SJCRH30 (cell line): ENCODE data around the gene KPNA4. TPM values are rescaled to one million over a fixed set of nuclear protein-coding genes. Genes with fewer than 3 reads are reported as not detected.
A peak's percentile ranks its signal among the peaks of the same experiment; 100 is the strongest.

Experiments
- DNase-seq, 2 experiments: peaks; one replicate each; pipeline ENCODE4 v3.0.0-alpha.2; 2015 to 2020
- H3K27ac ChIP-seq: fragments of 250-450 bp; sonication (Bioruptor Pico); 2 replicates; pipeline ENCODE4 v1.5.1; 2020; ENCODE audit warnings: mild to moderate bottlenecking, moderate library complexity
- H3K27me3 ChIP-seq: fragments of 250-450 bp; sonication (Bioruptor Pico); 2 replicates; pipeline ENCODE4 v1.5.1; 2020; ENCODE audit warnings: mild to moderate bottlenecking, moderate library complexity
- H3K36me3 ChIP-seq: fragments of 250-450 bp; sonication (Bioruptor Pico); 2 replicates; pipeline ENCODE4 v1.5.1; 2020; ENCODE audit warnings: mild to moderate bottlenecking, moderate library complexity
- H3K4me1 ChIP-seq: fragments of 250-450 bp; sonication (Bioruptor Pico); 2 replicates; pipeline ENCODE4 v1.5.1; 2020; ENCODE audit warnings: mild to moderate bottlenecking, moderate library complexity
- H3K4me3 ChIP-seq: fragments of 250-450 bp; sonication (Bioruptor Pico); 2 replicates; pipeline ENCODE4 v1.5.1; 2020; ENCODE audit warnings: mild to moderate bottlenecking, moderate library complexity
- H3K9me3 ChIP-seq: fragments of 250-450 bp; sonication (Bioruptor Pico); replicated peaks from 2 replicates; pipeline ENCODE4 v1.5.1; 2020; ENCODE audit warnings: mild to moderate bottlenecking, moderate library complexity
- total RNA-seq: library from RNA; depleted of rRNA; stranded (reverse); fragments of >200 nt; shearing (Covaris generic); gene quantifications from 2 replicates; pipeline ENCODE4 v1.2.3, GENCODE V29; 2014

KPNA4 gene
- total RNA-seq, 1 experiment from 2014 or later, result 35.3 TPM

DNA sequence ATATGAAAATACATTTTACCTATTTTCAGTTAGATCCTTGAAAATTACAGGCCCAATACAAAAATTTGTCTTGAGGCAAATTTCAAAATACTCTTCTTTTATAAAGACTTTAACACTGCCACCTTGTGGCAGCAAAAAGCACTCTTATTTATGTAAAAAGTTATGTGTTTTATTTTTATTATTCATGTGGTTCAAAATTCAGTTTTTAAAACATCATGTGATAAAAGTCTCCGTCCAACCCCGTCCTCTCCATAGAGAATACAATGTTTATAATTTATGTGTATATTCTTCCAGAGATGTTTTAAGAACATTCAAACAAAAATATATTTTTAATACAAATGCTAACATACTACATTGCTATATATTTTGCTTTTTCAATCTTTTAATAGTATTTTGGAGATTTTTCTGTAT, 78.9 kb downstream of the KPNA4 start:
- Histone ChIP-seq H3K4me1 (no peaks in the 10 kb centered on the region), H3K36me3 (no peaks in the 10 kb centered on the region), H3K27ac (no peak overlapping the region), H3K27me3 (no peaks in the 10 kb centered on the region), H3K9me3 (no peaks in the 10 kb centered on the region), H3K4me3 (no peak overlapping the region)
- peak; percentile 4 to 43 for DNase-seq

DNA sequence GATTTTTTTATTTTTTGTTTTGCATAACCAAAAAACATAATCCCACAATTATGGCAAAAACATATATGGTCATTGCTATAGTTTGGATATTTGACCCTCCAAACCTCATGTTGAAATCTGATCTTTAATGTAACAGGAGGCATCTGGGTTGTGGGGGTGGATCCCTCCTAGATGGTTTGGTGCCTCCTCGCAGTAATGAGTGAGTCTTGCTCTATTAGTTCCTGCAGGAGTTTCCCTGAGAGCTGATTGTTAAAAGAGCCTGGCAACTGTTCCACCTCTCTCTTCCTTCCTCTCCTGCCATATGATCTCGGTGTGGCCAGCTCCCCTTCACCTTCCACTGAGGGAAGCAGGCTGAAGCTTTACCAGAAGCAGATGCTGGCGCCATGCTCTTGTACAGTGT, 82.6 kb downstream of the KPNA4 start:
- Histone ChIP-seq H3K9me3 (no peaks in the 10 kb centered on the region), H3K4me3 (no peak overlapping the region), H3K4me1 (no peaks in the 10 kb centered on the region), H3K36me3 (no peaks in the 10 kb centered on the region), H3K27me3 (no peaks in the 10 kb centered on the region), H3K27ac (no peak overlapping the region)
- DNase-seq, result peak in 1 of 2 experiments; percentile 14

GRCh38 chr3:160481856-160482255, 83.5 kb downstream of the KPNA4 start:
- Histone ChIP-seq H3K9me3 (no peaks in the 10 kb centered on the region), H3K36me3 (no peaks in the 10 kb centered on the region), H3K4me3 (no peak overlapping the region), H3K27me3 (no peaks in the 10 kb centered on the region), H3K4me1 (no peaks in the 10 kb centered on the region), H3K27ac (no peak overlapping the region)
- DNase-seq, result no peak

DNA sequence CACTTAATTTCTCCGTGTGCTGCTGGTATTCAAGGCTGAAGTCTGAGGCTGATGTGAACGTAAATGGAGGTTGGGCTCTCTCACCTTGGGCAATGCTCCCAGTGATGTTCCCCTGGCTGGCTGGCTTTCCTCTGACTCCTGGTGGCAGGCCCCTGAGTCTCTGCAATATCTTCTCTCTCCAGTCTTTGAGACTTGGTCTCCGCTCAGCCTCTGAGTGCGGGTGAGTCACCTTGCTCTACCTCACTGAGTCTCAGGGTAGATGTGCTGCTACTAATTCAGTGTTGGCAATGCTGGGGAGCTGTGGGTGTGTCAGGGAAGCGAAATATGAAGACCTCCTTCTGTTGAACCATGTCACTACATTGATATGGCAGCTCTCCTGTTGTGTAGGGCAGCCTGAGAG, 84.4 kb downstream of the KPNA4 start:
- Histone ChIP-seq H3K27me3 (no peaks in the 10 kb centered on the region), H3K27ac (no peak overlapping the region), H3K36me3 (no peaks in the 10 kb centered on the region), H3K4me3 (no peak overlapping the region), H3K4me1 (no peaks in the 10 kb centered on the region), H3K9me3 (no peaks in the 10 kb centered on the region)
- no peak for DNase-seq

GRCh38 chr3:160479376-160479775, 86.0 kb downstream of the KPNA4 start:
- no peaks in the 10 kb centered on the region for H3K9me3 ChIP-seq
- no peak overlapping the region for H3K4me3 ChIP-seq
- H3K36me3 ChIP-seq, result no peaks in the 10 kb centered on the region
- no peak for DNase-seq
- H3K27ac ChIP-seq, result no peak overlapping the region
- no peaks in the 10 kb centered on the region for H3K4me1 ChIP-seq
- H3K27me3 ChIP-seq, result no peaks in the 10 kb centered on the region

- no peak for DNase-seq
- H3K4me1 ChIP-seq, result no peaks in the 10 kb centered on the region
- H3K4me3 ChIP-seq, result no peak overlapping the region
- H3K36me3 ChIP-seq, result no peaks in the 10 kb centered on the region
- no peak overlapping the region for H3K27ac ChIP-seq
- H3K9me3 ChIP-seq, result no peaks in the 10 kb centered on the region
- H3K27me3 ChIP-seq, result no peaks in the 10 kb centered on the region
These were observed 87.0 kb downstream of the KPNA4 start for GRCh38 chr3:160478338-160478737.

DNA sequence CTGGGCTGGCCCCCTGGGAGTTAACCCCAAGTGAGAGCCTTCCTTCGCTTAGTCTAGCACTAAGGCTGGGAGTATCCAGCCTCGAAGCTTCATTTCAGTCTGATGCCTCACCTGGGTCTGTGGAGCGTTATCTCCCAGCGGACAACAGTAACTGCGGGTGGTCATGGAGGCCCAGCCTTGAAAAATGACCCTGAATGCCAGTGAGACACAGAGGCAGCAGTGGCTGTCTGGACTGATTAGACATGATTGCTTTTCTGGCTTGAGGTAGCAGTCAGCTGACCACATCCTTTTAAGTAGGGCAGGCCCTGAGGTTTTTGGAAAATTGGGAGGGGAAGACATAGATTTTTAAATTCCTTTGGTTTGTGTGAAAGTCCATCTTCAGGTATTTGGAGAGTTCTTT, 87.6 kb downstream of the KPNA4 start:
- no peaks in the 10 kb centered on the region for H3K4me1 ChIP-seq
- no peak overlapping the region for H3K4me3 ChIP-seq
- H3K9me3 ChIP-seq, result no peaks in the 10 kb centered on the region
- H3K27me3 ChIP-seq, result no peaks in the 10 kb centered on the region
- no peaks in the 10 kb centered on the region for H3K36me3 ChIP-seq
- H3K27ac ChIP-seq, result no peak overlapping the region
- no peak for DNase-seq

DNA sequence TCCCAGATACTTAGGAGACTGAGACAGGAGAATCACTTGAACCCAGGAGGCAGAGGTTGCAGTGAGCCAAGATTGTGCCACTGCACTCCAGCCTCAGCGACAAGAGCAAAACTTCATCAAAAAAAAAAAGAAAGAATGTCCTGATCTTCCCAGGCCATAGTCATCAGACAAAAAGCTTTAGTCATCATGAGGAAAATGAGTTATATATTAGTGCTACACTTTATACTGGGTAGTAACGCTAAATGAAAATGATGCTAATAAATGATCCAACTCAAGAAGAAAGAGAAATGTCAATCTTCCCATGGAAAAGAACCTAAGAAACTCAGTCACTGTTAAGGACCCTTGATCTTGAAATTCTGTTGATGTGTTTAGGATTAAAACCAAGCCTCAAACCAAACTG, 89.5 kb downstream of the KPNA4 start:
- no peak for DNase-seq
- Histone ChIP-seq H3K27me3 (no peaks in the 10 kb centered on the region), H3K27ac (no peak overlapping the region), H3K4me3 (no peak overlapping the region), H3K9me3 (no peaks in the 10 kb centered on the region), H3K4me1 (no peaks in the 10 kb centered on the region), H3K36me3 (no peaks in the 10 kb centered on the region)

DNA sequence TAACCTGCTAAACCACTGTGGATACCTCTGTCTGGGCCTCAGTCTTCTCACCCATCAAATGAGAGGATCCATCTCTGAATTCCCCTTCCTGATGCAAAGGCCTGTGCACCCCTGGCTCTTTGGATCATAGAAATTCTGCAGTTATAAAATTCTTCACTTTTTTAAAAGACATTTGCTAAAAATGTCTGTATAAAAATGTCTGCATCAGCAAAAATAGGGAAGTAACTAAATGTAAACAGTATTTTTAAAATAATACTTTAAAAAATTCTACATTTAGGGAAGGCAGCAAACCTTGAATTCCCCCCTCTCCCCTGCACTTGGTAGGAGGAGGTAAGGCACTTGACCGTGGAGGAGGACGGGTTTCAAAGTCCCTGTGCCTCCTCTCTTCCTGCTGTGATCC, 90.2 kb downstream of the KPNA4 start:
- H3K36me3 ChIP-seq, result no peaks in the 10 kb centered on the region
- H3K9me3 ChIP-seq, result no peaks in the 10 kb centered on the region
- H3K4me3 ChIP-seq, result no peak overlapping the region
- no peaks in the 10 kb centered on the region for H3K27me3 ChIP-seq
- H3K27ac ChIP-seq, result no peak overlapping the region
- DNase-seq, result no peak
- H3K4me1 ChIP-seq, result no peaks in the 10 kb centered on the region

DNA sequence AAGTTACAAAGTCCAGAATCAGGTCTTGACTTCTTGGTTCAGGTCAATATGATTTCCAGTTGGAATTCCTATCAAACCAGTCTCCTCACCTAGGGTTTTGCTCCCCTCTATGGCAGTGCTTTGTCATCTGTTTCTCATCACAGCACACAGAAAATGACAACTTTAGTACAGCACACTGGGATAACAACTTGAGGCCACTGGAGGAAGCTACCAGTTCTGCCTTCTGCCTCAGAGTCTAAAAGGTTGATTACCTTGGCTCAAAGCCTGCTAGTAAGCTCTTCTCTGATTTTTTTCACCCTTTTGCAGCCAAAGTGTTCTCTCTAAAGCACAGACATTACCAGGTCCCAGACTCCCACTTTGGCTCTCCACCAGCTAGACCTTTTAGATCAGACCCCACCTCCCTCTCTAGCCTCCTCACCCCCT, 90.9 kb downstream of the KPNA4 start:
- Histone ChIP-seq H3K36me3 (no peaks in the 10 kb centered on the region), H3K9me3 (no peaks in the 10 kb centered on the region), H3K27me3 (no peaks in the 10 kb centered on the region), H3K4me3 (no peak overlapping the region), H3K27ac (no peak overlapping the region), H3K4me1 (no peaks in the 10 kb centered on the region)
- no peak for DNase-seq

- no peak for DNase-seq
- Histone ChIP-seq H3K4me3 (no peak overlapping the region), H3K27me3 (no peaks in the 10 kb centered on the region), H3K9me3 (no peaks in the 10 kb centered on the region), H3K4me1 (no peaks in the 10 kb centered on the region), H3K27ac (no peak overlapping the region), H3K36me3 (no peaks in the 10 kb centered on the region)
These were observed 91.4 kb downstream of the KPNA4 start for GRCh38 chr3:160473978-160474377.

DNA sequence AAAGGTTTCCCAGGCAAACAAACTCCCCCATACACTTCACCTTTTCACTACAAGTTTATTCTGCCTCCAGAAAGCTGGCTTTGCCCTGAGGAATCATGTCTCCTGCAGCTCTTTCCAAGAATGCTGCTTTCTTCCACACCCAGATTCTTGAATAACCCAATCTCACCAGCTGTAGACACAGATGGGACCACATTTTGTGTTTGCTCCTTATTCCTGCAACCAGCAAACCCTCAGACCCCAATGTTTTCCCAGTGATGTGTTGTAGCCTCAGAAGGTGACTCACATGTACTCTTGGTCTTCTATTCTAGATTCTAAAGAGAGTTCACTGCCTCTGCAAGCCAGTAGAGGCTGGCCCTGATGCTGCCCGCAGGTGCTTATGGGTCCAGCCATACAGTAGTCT, 92.2 kb downstream of the KPNA4 start:
- Histone ChIP-seq H3K4me3 (no peak overlapping the region), H3K4me1 (no peaks in the 10 kb centered on the region), H3K9me3 (no peaks in the 10 kb centered on the region), H3K27ac (no peak overlapping the region), H3K36me3 (no peaks in the 10 kb centered on the region), H3K27me3 (no peaks in the 10 kb centered on the region)
- DNase-seq, result no peak

DNA sequence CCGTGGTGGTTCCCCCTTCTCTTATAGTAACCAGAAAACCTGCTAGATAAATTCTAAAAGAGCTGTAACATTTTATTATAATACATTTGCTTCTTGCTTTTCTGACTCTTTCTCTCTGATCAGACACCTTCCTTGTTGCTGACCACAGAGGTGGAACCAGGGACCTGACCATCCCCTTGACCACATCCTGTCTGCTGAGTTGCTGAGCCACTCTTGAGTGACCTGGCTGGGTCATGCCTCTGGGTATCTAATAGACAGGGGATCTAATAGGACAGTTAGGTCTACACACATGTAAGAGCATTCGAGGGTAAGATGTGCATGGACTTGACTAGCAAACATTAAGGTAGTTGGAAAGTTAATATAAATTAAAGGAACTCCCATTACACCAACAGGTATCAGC, 93.0 kb downstream of the KPNA4 start:
- Histone ChIP-seq H3K4me1 (no peaks in the 10 kb centered on the region), H3K36me3 (no peaks in the 10 kb centered on the region), H3K27me3 (no peaks in the 10 kb centered on the region), H3K9me3 (no peaks in the 10 kb centered on the region), H3K4me3 (no peak overlapping the region), H3K27ac (no peak overlapping the region)
- DNase-seq, result no peak

- Histone ChIP-seq H3K27me3 (no peaks in the 10 kb centered on the region), H3K4me3 (no peak overlapping the region), H3K9me3 (no peaks in the 10 kb centered on the region), H3K27ac (no peak overlapping the region), H3K4me1 (no peaks in the 10 kb centered on the region), H3K36me3 (no peaks in the 10 kb centered on the region)
- no peak for DNase-seq
These were observed 93.5 kb downstream of the KPNA4 start for GRCh38 chr3:160471892-160472291.

DNA sequence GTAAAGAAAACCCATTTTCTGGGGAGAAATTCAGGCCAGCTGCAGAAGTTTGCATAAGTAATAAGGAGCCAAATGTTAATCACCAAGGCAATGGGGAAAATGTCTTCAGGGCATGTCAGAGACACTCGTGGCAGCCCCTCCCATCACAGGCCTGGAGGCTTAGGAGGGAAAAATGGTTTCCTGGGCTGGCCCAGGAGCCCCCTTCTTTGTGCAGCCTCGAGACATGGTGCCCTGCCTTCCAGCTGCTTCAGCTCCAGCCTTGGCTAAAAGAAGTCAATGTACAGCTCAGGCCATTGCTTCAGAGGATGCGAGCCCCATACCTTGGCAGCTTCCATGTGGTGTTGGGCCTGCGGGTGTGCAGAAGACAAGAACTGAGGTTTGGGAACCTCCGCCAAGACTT, 95.2 kb downstream of the KPNA4 start:
- H3K4me3 ChIP-seq, result no peak overlapping the region
- H3K27me3 ChIP-seq, result no peaks in the 10 kb centered on the region
- no peaks in the 10 kb centered on the region for H3K4me1 ChIP-seq
- H3K36me3 ChIP-seq, result no peaks in the 10 kb centered on the region
- DNase-seq, result no peak
- H3K27ac ChIP-seq, result no peak overlapping the region
- H3K9me3 ChIP-seq, result no peaks in the 10 kb centered on the region

DNA sequence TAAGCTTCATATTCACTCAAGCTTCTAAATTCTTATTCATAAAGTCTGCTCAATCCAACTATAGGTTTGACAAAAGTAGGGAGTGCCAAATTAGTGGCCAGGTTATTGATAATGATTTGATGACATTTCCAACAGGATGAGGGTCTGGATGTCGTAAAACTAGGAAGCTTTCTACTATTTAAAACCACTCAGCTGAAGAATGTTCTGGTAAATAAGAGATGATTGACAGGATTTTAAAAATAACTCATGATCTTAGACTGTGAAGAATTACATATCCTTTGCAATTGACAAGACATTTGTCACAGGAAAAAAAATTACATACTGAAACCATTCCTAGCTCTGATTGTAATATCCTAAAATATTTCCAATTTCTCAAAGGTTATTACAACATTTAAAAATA, 100.4 kb downstream of the KPNA4 start:
- Histone ChIP-seq H3K27me3 (no peaks in the 10 kb centered on the region), H3K36me3 (no peaks in the 10 kb centered on the region), H3K4me3 (no peak overlapping the region), H3K9me3 (no peaks in the 10 kb centered on the region), H3K27ac (no peak overlapping the region), H3K4me1 (no peaks in the 10 kb centered on the region)
- DNase-seq, result no peak

DNA sequence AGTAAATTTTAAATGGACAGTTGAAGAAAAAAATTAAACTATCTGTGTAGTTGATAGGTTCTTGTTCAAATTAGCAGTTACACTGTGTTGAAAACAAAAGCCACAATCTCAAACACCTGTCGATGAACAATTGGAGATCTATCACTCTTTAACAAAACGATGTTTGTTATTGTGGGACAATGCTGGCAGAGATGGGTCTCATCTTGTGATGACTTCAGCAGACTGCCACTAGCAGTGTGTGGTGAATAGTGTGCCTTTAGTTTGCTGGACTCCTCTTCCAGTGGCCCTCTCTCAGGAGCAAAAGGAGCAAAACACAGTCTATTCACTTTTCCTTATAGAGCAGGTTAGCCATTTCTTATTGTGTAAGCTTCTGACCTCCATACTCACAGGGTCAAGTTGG, 101.0 kb downstream of the KPNA4 start:
- H3K27ac ChIP-seq, result no peak overlapping the region

More for the DNA sequence above, 101.0 kb downstream of the KPNA4 start:
- no peaks in the 10 kb centered on the region for H3K4me1 ChIP-seq
- no peaks in the 10 kb centered on the region for H3K9me3 ChIP-seq
- no peak overlapping the region for H3K4me3 ChIP-seq
- no peaks in the 10 kb centered on the region for H3K27me3 ChIP-seq
- DNase-seq, result no peak
- H3K36me3 ChIP-seq, result no peaks in the 10 kb centered on the region
